ENCODE measurements around the gene C1QTNF5. TPM values are rescaled to one million over a fixed set of nuclear protein-coding genes. Genes with fewer than 3 reads are reported as not detected.
A peak's percentile ranks its signal among the peaks of the same experiment; 100 is the strongest.

The C1QTNF5 gene
- total RNA-seq, 4 donors from 2014 or later, result 13.0 to 46.4 (median 27.8) TPM

GRCh38 chr11:119365071-119365591, 24.4 kb upstream of the C1QTNF5 start:
- Histone ChIP-seq H3K27ac (peak overlapping the region in 1 of 3 donors; percentile 60), H3K4me3 (replicated peaks in 1 of 3) (no peak overlapping the region), H3K9me3 (no peaks in the 10 kb centered on the region), H3K4me1 (peaks cover 59 to 76% of the 10 kb centered on the region in 2 donors), H3K36me3 (no peaks in the 10 kb centered on the region), H3K27me3 (no peaks in the 10 kb centered on the region)
- DNase-seq, result no peak
- 75 to 78% methylated on average over 6 of the region's 6 CpGs for WGBS, 2 donors
- TF ChIP-seq POLR2A (IDR thresholded peaks at IDR 0.05), result no peak
- TF ChIP-seq, protein P1, sequence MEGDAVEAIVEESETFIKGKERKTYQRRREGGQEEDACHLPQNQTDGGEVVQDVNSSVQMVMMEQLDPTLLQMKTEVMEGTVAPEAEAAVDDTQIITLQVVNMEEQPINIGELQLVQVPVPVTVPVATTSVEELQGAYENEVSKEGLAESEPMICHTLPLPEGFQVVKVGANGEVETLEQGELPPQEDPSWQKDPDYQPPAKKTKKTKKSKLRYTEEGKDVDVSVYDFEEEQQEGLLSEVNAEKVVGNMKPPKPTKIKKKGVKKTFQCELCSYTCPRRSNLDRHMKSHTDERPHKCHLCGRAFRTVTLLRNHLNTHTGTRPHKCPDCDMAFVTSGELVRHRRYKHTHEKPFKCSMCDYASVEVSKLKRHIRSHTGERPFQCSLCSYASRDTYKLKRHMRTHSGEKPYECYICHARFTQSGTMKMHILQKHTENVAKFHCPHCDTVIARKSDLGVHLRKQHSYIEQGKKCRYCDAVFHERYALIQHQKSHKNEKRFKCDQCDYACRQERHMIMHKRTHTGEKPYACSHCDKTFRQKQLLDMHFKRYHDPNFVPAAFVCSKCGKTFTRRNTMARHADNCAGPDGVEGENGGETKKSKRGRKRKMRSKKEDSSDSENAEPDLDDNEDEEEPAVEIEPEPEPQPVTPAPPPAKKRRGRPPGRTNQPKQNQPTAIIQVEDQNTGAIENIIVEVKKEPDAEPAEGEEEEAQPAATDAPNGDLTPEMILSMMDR (IDR thresholded peaks at IDR 0.05), result no peak
- intact Hi-C loops (cut with DNase I), result no loop called here

DNA sequence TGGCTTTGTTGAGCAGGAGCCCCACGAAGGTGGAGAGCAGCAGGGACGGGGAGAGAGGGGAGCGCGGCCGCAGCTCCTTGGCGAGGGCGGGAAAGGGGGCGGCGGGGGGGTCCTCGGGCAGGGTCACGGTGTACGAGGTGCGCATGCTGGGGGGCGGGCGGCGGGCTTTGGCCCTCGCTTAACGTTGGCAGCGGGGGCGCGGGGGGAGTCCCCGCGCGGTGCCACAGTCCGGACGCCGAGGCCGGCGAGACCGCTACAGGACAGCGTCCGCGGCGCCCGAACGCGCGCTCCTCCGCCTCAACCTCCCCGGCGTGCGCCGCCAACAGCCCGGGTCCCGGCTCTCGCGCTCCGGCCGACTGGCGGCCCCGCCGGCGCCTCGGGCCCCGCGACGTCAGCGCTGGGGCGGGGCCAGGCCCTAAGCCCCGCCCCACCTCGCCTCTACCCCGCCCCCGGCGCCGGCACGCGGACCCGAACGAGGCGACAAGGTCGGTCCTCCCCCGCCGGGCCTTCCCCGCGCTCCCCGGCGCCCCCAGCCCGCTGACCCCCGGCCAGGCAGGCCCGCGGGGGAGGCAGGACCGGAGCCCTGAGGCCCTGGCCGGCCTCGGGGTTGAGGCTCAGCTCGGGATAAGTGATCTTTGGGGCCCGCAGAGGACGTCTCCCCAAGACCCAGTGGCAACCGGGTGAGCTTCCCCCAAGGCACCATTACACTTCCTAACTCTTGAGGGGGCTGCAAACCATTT, 23.3 kb upstream of the C1QTNF5 start:
- peak in 1 of 2 donors; percentile 82 for TF ChIP-seq POLR2A (IDR thresholded peaks at IDR 0.05)
- TF ChIP-seq, protein P1 (IDR thresholded peaks at IDR 0.05), result no peak
- DNase-seq, result peak; percentile 49 to 63
- WGBS, 2 donors, result 3 to 18% methylated on average over 4 to 7 of the region's 88 CpGs
- H3K27me3 ChIP-seq, result no peaks in the 10 kb centered on the region
- H3K4me3 ChIP-seq (replicated peaks in 1 of 3), result peak overlapping the region in 2 of 3 donors; percentile 17 to 37
- peak overlapping the region; percentile 49 to 88 (median 85) for H3K27ac ChIP-seq
- H3K9me3 ChIP-seq, result no peaks in the 10 kb centered on the region
- intact Hi-C loops (cut with DNase I), result no loop called here
- peaks cover 48 to 64% of the 10 kb centered on the region in 2 donors for H3K4me1 ChIP-seq
- no peaks in the 10 kb centered on the region for H3K36me3 ChIP-seq

DNA sequence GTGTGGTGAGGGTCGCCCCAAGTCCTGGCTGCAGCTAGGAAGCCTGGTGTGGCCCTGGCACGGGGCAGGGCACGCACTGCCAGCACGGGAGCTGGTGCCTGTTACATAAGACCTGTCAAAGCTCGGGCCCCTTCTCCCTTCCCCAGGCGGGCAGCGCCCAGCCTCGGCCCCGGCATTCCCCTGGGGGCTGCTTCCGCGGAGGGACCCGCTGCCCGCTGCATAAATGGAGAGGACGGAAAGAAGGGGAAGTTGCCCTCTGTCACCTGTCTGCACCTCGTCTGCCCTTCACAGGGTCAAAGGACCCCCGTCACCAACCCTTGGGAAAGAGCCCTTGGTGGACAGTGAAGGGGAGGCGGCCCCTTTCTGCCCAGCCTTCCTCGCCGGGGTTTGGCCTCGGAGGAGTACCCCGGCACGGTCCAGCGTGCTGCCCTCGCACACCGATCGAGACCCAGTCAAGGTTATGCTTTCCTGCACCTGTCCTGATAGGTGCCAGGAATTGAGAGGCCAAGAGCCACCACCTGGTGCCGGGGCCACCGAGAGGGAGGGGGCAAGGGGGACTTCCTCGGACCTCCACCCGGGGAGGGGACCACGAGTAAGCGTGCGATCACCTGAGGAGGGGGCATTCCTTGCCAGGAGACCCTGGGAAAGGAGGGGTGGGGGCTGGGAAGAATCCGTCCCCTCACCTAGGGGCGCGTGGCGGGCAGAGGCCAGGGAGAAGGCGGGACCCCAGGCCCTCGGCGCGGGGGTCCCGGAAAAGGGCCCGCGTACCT, 22.6 kb upstream of the C1QTNF5 start:
- no peaks in the 10 kb centered on the region for H3K27me3 ChIP-seq
- 35 to 62% methylated on average over 17 to 38 of the region's 44 CpGs for WGBS, 2 donors
- no peaks in the 10 kb centered on the region for H3K9me3 ChIP-seq
- H3K27ac ChIP-seq, result peak overlapping the region; percentile 49 to 88 (median 85)
- H3K4me3 ChIP-seq (replicated peaks in 1 of 3), result peak overlapping the region in 2 of 3 donors; percentile 17 to 37
- peak; percentile 41 to 59 for DNase-seq
- TF ChIP-seq POLR2A (IDR thresholded peaks at IDR 0.05), result no peak
- TF ChIP-seq, protein P1 (IDR thresholded peaks at IDR 0.05), result no peak
- H3K4me1 ChIP-seq, result peaks cover 41 to 57% of the 10 kb centered on the region in 2 donors
- H3K36me3 ChIP-seq, result no peaks in the 10 kb centered on the region
- intact Hi-C loops (cut with DNase I), result no loop called here

GRCh38 chr11:119362741-119363080, 22.0 kb upstream of the C1QTNF5 start:
- intact Hi-C loops (cut with DNase I), result no loop called here
- 87% methylated on average over 5 of the region's 5 CpGs for WGBS, 2 donors

More at GRCh38 chr11:119362741-119363080, 22.0 kb upstream of the C1QTNF5 start:
- no peaks in the 10 kb centered on the region for H3K36me3 ChIP-seq
- TF ChIP-seq POLR2A (IDR thresholded peaks at IDR 0.05), result no peak
- TF ChIP-seq, protein P1 (IDR thresholded peaks at IDR 0.05), result no peak
- no peak for DNase-seq
- H3K9me3 ChIP-seq, result no peaks in the 10 kb centered on the region
- peak overlapping the region; percentile 36 to 88 (median 85) for H3K27ac ChIP-seq
- H3K27me3 ChIP-seq, result no peaks in the 10 kb centered on the region
- no peak overlapping the region for H3K4me3 ChIP-seq (replicated peaks in 1 of 3)
- peaks cover 37 to 52% of the 10 kb centered on the region in 2 donors for H3K4me1 ChIP-seq
